Measurements from ENCODE around the gene HMGCS2.
A peak's percentile ranks its signal among the peaks of the same experiment; 100 is the strongest.
"Not testable (repeated sequence)": the region's sequence is repeated elsewhere in the genome, so short reads cannot be mapped to it uniquely, and the experiment has no call there.

The HMGCS2 gene

GRCh38 chr1:119706599-119706998 is 62.1 kb downstream of the HMGCS2 start:
- H3K27ac ChIP-seq (ENCODE audit: extremely low read depth, low read depth, low read length); CTCF ChIA-PET: not testable (repeated sequence)

GRCh38 chr1:119703666-119704450 is 64.8 kb downstream of the HMGCS2 start:
- no peak overlapping the region for H3K4me3 ChIP-seq (ENCODE audit: low read depth, low read length)
- no peaks in the 10 kb centered on the region for H3K4me1 ChIP-seq (ENCODE audit: control insufficient read depth, insufficient read depth, low read length)
- CTCF ChIA-PET = interaction anchor here (1.2 to 1.6 kb wide), 2 partner anchors 28 to 40 kb away, joined by 5 to 7 read pairs; no protein-coding TSS in a partner anchor
- H3K27ac ChIP-seq (ENCODE audit: extremely low read depth, low read depth, low read length) = no peak overlapping the region
- POLR2A ChIA-PET = no interaction called here
- no peaks in the 10 kb centered on the region for H3K36me3 ChIP-seq (ENCODE audit: control insufficient read depth in 2 of 2, insufficient read depth in 1 of 2, low read length in 2 of 2)
- H3K9me3 ChIP-seq (ENCODE audit: control insufficient read depth, insufficient read depth, low read depth, low read length) = no peaks in the 10 kb centered on the region
- TF ChIP-seq ZNF514 (tag by site-specific recombination; IDR thresholded peaks at IDR 0.05) = no peak
- no peak for TF ChIP-seq ZFP69B (tag by site-specific recombination; IDR thresholded peaks at IDR 0.05)
- TF ChIP-seq ZEB2 (tag by site-specific recombination; IDR thresholded peaks at IDR 0.05) = no peak
- no peak for TF ChIP-seq ZNF416 (tag by site-specific recombination; IDR thresholded peaks at IDR 0.05)
- no peak for TF ChIP-seq ZSCAN16 (tag by site-specific recombination; IDR thresholded peaks at IDR 0.05)
- no peak for TF ChIP-seq ZNF423 (tag by site-specific recombination; IDR thresholded peaks at IDR 0.05)
- TF ChIP-seq ZNF704 (tag by site-specific recombination; IDR thresholded peaks at IDR 0.05) = no peak
- no peak for TF ChIP-seq ZNF626 (tag by site-specific recombination; IDR thresholded peaks at IDR 0.05)

More at GRCh38 chr1:119706599-119706998, 62.1 kb downstream of the HMGCS2 start:
- H3K4me3 ChIP-seq (ENCODE audit: low read depth, low read length); POLR2A ChIA-PET; H3K4me1 ChIP-seq (ENCODE audit: control insufficient read depth, insufficient read depth, low read length); H3K36me3 ChIP-seq (ENCODE audit: control insufficient read depth in 2 of 2, insufficient read depth in 1 of 2, low read length in 2 of 2); H3K9me3 ChIP-seq (ENCODE audit: control insufficient read depth, insufficient read depth, low read depth, low read length): not testable (repeated sequence)
- TF ChIP-seq ZNF146 (tag by site-specific recombination; IDR thresholded peaks at IDR 0.05) (peak; percentile 91), ZNF580 (tag by site-specific recombination; IDR thresholded peaks at IDR 0.05) (peak; percentile 37; the same call in 1 of the 2 replicates)

GRCh38 chr1:119702384-119702783 is 66.3 kb downstream of the HMGCS2 start:
- Histone ChIP-seq H3K36me3 (ENCODE audit: control insufficient read depth in 2 of 2, insufficient read depth in 1 of 2, low read length in 2 of 2) (no peaks in the 10 kb centered on the region), H3K4me1 (ENCODE audit: control insufficient read depth, insufficient read depth, low read length) (no peaks in the 10 kb centered on the region), H3K4me3 (ENCODE audit: low read depth, low read length) (no peak overlapping the region), H3K9me3 (ENCODE audit: control insufficient read depth, insufficient read depth, low read depth, low read length) (no peaks in the 10 kb centered on the region), H3K27ac (ENCODE audit: extremely low read depth, low read depth, low read length) (no peak overlapping the region)
- CTCF ChIA-PET = interaction anchor here (1.2 to 1.6 kb wide), 2 partner anchors 27 to 41 kb away, joined by 5 to 7 read pairs; no protein-coding TSS in a partner anchor
- POLR2A ChIA-PET = no interaction called here
- TF ChIP-seq ZNF623 (tag by site-specific recombination; IDR thresholded peaks at IDR 0.05) = no peak
- TF ChIP-seq ZNF76 (tag by site-specific recombination; IDR thresholded peaks at IDR 0.05; ENCODE audit: borderline replicate concordance, low read depth) = no peak
- no peak for TF ChIP-seq ZNF600 (tag by site-specific recombination; IDR thresholded peaks at IDR 0.05)
- TF ChIP-seq ZNF670 (tag by site-specific recombination; IDR thresholded peaks at IDR 0.05; ENCODE audit: low read depth) = no peak

GRCh38 chr1:119701659-119702058 is 67.0 kb downstream of the HMGCS2 start:
- ChIA-PET POLR2A (no interaction called here), CTCF (no interaction called here)
- H3K4me3 ChIP-seq (ENCODE audit: low read depth, low read length) = no peak overlapping the region
- H3K36me3 ChIP-seq (ENCODE audit: control insufficient read depth in 2 of 2, insufficient read depth in 1 of 2, low read length in 2 of 2) = no peaks in the 10 kb centered on the region
- H3K27ac ChIP-seq (ENCODE audit: extremely low read depth, low read depth, low read length) = no peak overlapping the region
- TF ChIP-seq ZNF324 (tag by site-specific recombination; IDR thresholded peaks at IDR 0.05) (no peak), TRIM28 (IDR thresholded peaks at IDR 0.05; ENCODE audit: borderline replicate concordance, low read length) (peak; percentile 85; the same call in 1 of the 2 replicates), SETDB1 (IDR thresholded peaks at IDR 0.05; ENCODE audit: insufficient read length, low read length) (peak; percentile 90)
- H3K4me1 ChIP-seq (ENCODE audit: control insufficient read depth, insufficient read depth, low read length) = no peaks in the 10 kb centered on the region
- no peaks in the 10 kb centered on the region for H3K9me3 ChIP-seq (ENCODE audit: control insufficient read depth, insufficient read depth, low read depth, low read length)
